Spleen (tissue), 11 donors: ENCODE results near the gene SERPINA6. TPM values are rescaled to one million over a fixed set of nuclear protein-coding genes. Genes with fewer than 3 reads are reported as not detected.

Source experiments
- DNase-seq: peaks from one replicate; pipeline ENCODE4 v3.0.0-alpha.2; 2020
- H3K27ac ChIP-seq, 8 donors: fragments of 200-600 bp; sonication (generic) in 7 of 8; 1 replicate in 4 of 8; 2 replicates in 4 of 8; pipeline versions ENCODE4 v1.5.0 to v1.8.0; 2016 to 2021; ENCODE audit warnings: inconsistent platforms in 4 of 8, mild to moderate bottlenecking in 4 of 8, moderate library complexity in 1 of 8
- H3K27me3 ChIP-seq, 7 donors: fragments of 200-600 bp; sonication (generic) in 6 of 7; replicated peaks in 1 of 7; 1 replicate in 4 of 7; 2 replicates in 3 of 7; pipeline versions ENCODE4 v1.5.0 to v1.8.0; 2016 to 2021; ENCODE audit warnings: inconsistent platforms in 3 of 7, mild to moderate bottlenecking in 1 of 7
- H3K36me3 ChIP-seq, 6 donors: fragments of 200-600 bp; sonication (generic) in 5 of 6; 1 replicate in 4 of 6; 2 replicates in 2 of 6; pipeline versions ENCODE4 v1.5.0 to v1.8.0; 2016 to 2021; ENCODE audit warnings: inconsistent platforms in 2 of 6
- H3K4me1 ChIP-seq, 6 donors: fragments of 200-600 bp; sonication (generic) in 5 of 6; 1 replicate in 3 of 6; 2 replicates in 3 of 6; pipeline versions ENCODE4 v1.5.0 to v1.8.0; 2016 to 2021; ENCODE audit warnings: inconsistent platforms in 3 of 6
- H3K4me3 ChIP-seq, 8 donors: fragments of 200-600 bp; sonication (generic) in 7 of 8; 1 replicate in 4 of 8; 2 replicates in 4 of 8; pipeline versions ENCODE4 v1.5.0 to v1.8.0; 2016 to 2021; ENCODE audit warnings: inconsistent platforms in 4 of 8, mild to moderate bottlenecking in 4 of 8, moderate library complexity in 2 of 8
- H3K9me3 ChIP-seq, 8 donors: fragments of 200-600 bp; sonication (generic) in 7 of 8; 1 replicate in 4 of 8; 2 replicates in 4 of 8; pipeline versions ENCODE4 v1.5.0 to v1.8.0; 2016 to 2021; ENCODE audit warnings: inconsistent platforms in 4 of 8
- POLR2A ChIP-seq, 3 donors: fragments of 450-650 bp; IDR thresholded peaks; one replicate each; pipeline ENCODE4 v1.5.1; 2017; ENCODE audit warnings: antibody characterized with exemption in 3 of 3, mild to moderate bottlenecking in 1 of 3
- POLR2AphosphoS5 ChIP-seq, 3 donors: sonication (generic); formaldehyde crosslinking; IDR thresholded peaks; one replicate each; pipeline ENCODE4 v1.5.1; 2017; ENCODE audit warnings: antibody characterized with exemption in 3 of 3
- WGBS, 5 donors: extraction: QIAGEN DNeasy Blood & Tissue Kit in 3 of 5; methylation state at CpG; one replicate each; pipeline versions ENCODE4 v1.1.5 to v1.1.7; 2013 to 2018; 5-methylcytosine and 5-hydroxymethylcytosine counted together
- intact Hi-C: fragments of 100-400 bp; cut with DNase I; formaldehyde crosslinking; loops from one replicate; pipeline ENCODE4 v1.15.0; 2023; ENCODE audit warnings: low total_unique reads
- polyA plus RNA-seq, 3 donors: library from polyadenylated mRNA; stranded (reverse); fragments of 200-250 nt; gene quantifications; one replicate each; pipeline ENCODE4 v1.2.1, GENCODE V29; 2013
- total RNA-seq, 7 donors: library from RNA; depleted of rRNA in 3 of 7; stranded (reverse); fragments of >200 nt in 3 of 7; fragmentation: NEBNext Ultra II Directional in 4 of 7; extraction: Animal tissue kit (Norgen Biotek cat#: 25700) in 4 of 7; gene quantifications; one replicate each; pipeline versions ENCODE4 v1.1.0 to v1.2.1, GENCODE V29; 2016 to 2021
- TF ChIP-seq, protein P1 (sequence below), 11 experiments: fragments of 200-600 bp in 7 of 11; fragments of 450-650 bp in 4 of 11; sonication (generic) in 4 of 11; IDR thresholded peaks in 8 of 11; conservative IDR thresholded peaks in 3 of 11; 1 replicate in 7 of 11; 2 replicates in 4 of 11; pipeline versions ENCODE4 v1.4.0 to v1.8.0; 2016 to 2021; ENCODE audit warnings: antibody characterized with exemption in 11 of 11, inconsistent platforms in 4 of 11, mild to moderate bottlenecking in 1 of 11
- donor health status: healthy with polysubstance abuse.
- donor health status: DM: no; HTN: no; CAD: no; lungs with moderate emphysema.
- donor health status: DM: no; HTN: no; CAD: no.
- donor health status: Bipolar disorder and iron deficiency.
- donor health status: healthy.
- donor health status: DM: no; HTN: no; CAD: no.
- donor health status: DM: yes; HTN: yes; CAD: no.

SERPINA6 gene
- total and polyA plus RNA-seq, 10 donors = not detected

DNA sequence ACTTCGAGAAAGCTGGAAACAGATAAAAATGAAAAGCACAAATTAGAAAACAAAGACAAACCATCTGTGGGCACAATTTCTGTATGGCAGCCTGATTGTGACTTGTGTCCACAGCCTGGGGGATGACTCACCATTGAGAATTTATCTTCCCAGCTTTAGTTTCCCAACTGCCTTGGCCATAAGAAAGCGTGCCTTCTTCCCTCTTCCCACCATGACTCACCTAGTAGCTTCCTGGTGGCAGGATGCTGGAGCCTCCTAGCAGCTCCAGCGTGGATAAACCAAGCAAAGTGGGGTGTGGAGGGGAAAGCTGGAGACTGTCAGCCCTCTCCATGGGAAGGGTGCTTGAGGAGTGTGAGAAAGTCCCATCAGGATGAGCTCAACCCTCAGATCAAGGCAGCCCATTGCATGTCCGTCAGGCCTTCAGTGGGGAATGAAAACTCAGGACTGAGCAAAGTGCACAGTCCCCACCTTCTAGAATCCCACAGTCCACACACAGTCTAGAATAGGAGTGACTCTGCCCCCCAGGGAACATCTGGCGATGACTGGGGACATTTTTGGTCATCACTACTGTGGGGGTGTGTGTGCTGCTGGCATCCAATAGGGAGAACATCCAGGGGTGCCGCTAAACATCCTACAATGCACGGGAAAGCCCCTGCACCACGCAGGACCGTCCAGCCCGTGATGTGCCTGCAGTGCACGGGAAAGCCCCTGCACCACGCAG, 22.4 kb upstream of the SERPINA6 start:
- 77 to 85% (median 80%) methylated on average over 10 to 12 of the region's 12 CpGs for WGBS, 5 donors
- TF ChIP-seq POLR2AphosphoS5 (IDR thresholded peaks at IDR 0.05) = no peak
- no peak for TF ChIP-seq POLR2A (IDR thresholded peaks at IDR 0.05)
- TF ChIP-seq, protein P1, sequence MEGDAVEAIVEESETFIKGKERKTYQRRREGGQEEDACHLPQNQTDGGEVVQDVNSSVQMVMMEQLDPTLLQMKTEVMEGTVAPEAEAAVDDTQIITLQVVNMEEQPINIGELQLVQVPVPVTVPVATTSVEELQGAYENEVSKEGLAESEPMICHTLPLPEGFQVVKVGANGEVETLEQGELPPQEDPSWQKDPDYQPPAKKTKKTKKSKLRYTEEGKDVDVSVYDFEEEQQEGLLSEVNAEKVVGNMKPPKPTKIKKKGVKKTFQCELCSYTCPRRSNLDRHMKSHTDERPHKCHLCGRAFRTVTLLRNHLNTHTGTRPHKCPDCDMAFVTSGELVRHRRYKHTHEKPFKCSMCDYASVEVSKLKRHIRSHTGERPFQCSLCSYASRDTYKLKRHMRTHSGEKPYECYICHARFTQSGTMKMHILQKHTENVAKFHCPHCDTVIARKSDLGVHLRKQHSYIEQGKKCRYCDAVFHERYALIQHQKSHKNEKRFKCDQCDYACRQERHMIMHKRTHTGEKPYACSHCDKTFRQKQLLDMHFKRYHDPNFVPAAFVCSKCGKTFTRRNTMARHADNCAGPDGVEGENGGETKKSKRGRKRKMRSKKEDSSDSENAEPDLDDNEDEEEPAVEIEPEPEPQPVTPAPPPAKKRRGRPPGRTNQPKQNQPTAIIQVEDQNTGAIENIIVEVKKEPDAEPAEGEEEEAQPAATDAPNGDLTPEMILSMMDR (IDR thresholded peaks at IDR 0.05 in 8 of 11, conservative IDR thresholded peaks at IDR 0.05 in 3 of 11) = no peak
- Histone ChIP-seq H3K9me3 (no peaks in the 10 kb centered on the region), H3K27me3 (peaks cover 0 to 25% (median 0%) of the 10 kb centered on the region in 7 donors), H3K27ac (no peak overlapping the region), H3K36me3 (no peaks in the 10 kb centered on the region), H3K4me1 (peaks cover 0 to 15% (median 3%) of the 10 kb centered on the region in 6 donors), H3K4me3 (no peak overlapping the region)
- no peak for DNase-seq
- intact Hi-C loops = no loop called here

DNA sequence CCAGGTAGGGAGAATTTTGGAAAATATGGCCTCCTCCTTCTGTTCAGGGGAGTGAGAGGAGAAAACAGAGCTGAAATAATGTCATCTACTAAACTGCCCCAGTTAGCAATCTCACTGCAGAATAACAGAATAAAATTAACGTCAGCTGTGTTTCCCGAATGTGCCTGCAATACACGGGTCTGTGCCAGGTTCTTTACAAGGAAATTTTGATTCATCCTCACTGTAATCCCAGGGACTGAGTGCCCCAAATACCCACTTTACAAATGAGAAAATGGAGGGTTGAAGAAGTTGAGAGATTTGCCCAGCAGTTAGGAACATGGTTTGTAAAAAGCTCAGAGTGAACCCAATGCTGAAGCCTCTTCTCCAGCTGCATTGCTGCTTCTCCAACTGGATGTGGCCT, 21.3 kb upstream of the SERPINA6 start:
- TF ChIP-seq, protein P1 (IDR thresholded peaks at IDR 0.05 in 8 of 11, conservative IDR thresholded peaks at IDR 0.05 in 3 of 11) = no peak
- no peak for TF ChIP-seq POLR2A (IDR thresholded peaks at IDR 0.05)
- no peak for TF ChIP-seq POLR2AphosphoS5 (IDR thresholded peaks at IDR 0.05)
- Histone ChIP-seq H3K9me3 (no peaks in the 10 kb centered on the region), H3K27ac (no peak overlapping the region), H3K4me3 (no peak overlapping the region), H3K4me1 (peaks cover 0 to 15% (median 3%) of the 10 kb centered on the region in 6 donors), H3K27me3 (peaks cover 0 to 26% (median 0%) of the 10 kb centered on the region in 7 donors), H3K36me3 (no peaks in the 10 kb centered on the region)
- WGBS, 5 donors = 85 to 93% (median 89%) methylated on average over 3 of the region's 3 CpGs
- no peak for DNase-seq
- intact Hi-C loops = no loop called here

DNA sequence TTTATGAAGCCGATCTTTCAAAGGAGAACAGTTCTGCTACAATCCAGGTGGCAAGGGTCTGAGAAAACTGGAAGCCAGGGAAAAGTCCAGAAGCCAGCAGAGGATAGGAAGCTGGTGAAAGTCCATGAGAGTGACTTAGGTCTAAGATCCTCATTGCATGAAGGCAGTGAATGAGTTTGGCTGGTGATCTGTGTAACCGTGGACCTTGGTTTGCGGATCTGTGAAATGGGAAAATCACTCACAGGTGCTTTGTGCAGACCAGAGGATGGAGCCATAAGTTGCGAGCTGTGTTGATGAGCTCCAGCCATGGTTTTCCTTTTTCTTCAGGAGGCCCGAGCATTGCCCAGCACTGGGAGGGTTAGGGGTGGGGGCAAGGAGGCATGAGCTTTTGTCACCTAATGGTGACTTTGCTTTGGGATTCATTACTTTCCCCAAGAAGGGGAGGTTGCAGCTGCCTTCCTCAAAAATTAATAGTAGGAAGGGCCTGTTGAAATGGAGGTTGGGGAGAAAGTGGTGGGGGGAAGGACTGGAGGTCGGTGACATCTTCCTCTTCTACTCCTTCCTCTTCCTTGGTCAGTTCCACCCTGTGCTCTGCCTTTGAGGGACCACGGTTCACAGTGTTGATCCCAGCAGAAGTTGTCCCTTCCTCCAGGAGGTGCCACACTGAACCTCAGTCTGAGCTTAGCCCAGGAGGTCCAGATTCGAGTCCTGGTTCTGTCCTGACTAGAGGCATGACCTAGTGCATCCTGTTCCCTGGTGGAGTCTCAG, 20.3 kb upstream of the SERPINA6 start:
- Histone ChIP-seq H3K4me3 (no peak overlapping the region), H3K4me1 (peaks cover 0 to 15% (median 3%) of the 10 kb centered on the region in 6 donors), H3K27me3 (peaks cover 0 to 18% (median 0%) of the 10 kb centered on the region in 7 donors), H3K36me3 (no peaks in the 10 kb centered on the region), H3K27ac (no peak overlapping the region), H3K9me3 (no peaks in the 10 kb centered on the region)
- 76 to 87% (median 78%) methylated on average over 8 of the region's 8 CpGs for WGBS, 5 donors
- intact Hi-C loops = no loop called here
- no peak for DNase-seq
- TF ChIP-seq POLR2A (IDR thresholded peaks at IDR 0.05) (no peak), POLR2AphosphoS5 (IDR thresholded peaks at IDR 0.05) (no peak)
- TF ChIP-seq, protein P1 (IDR thresholded peaks at IDR 0.05 in 8 of 11, conservative IDR thresholded peaks at IDR 0.05 in 3 of 11) = no peak
